KMS-11 (cell line): ENCODE measurements around the gene SNAP29.

Source experiments
- H2AFZ ChIP-seq: fragments of 200-600 bp; sonication (generic); 2 replicates; pipeline ENCODE4 v1.6.1; 2016; ENCODE audit warnings: antibody characterized with exemption, mixed run types, low read depth
- H3K27ac ChIP-seq: fragments of 200-600 bp; sonication (generic); 2 replicates; pipeline ENCODE4 v1.6.1; 2016; ENCODE audit warnings: mild to moderate bottlenecking, mixed run types
- H3K27me3 ChIP-seq: fragments of 200-600 bp; sonication (generic); 2 replicates; pipeline ENCODE4 v1.6.1; 2017; ENCODE audit warnings: mild to moderate bottlenecking, low read depth, mixed run types, moderate library complexity; ENCODE audit not compliant: insufficient read depth
- H3K36me3 ChIP-seq: fragments of 200-600 bp; sonication (generic); 2 replicates; pipeline ENCODE4 v1.6.1; 2017; ENCODE audit warnings: mild to moderate bottlenecking, mixed run types; ENCODE audit not compliant: insufficient read depth
- H3K4me1 ChIP-seq: fragments of 200-600 bp; sonication (generic); 2 replicates; pipeline ENCODE4 v1.6.1; 2016; ENCODE audit warnings: mild to moderate bottlenecking, low read depth, mixed run types; ENCODE audit not compliant: poor library complexity, severe bottlenecking
- H3K4me2 ChIP-seq: fragments of 200-600 bp; sonication (generic); 2 replicates; pipeline ENCODE4 v1.7.0; 2016; ENCODE audit warnings: mild to moderate bottlenecking, mixed run types
- H3K4me3 ChIP-seq: fragments of 200-600 bp; sonication (generic); IDR thresholded peaks from 2 replicates; pipeline ENCODE4 v1.6.1; 2017; ENCODE audit warnings: low read depth, low read length, mixed read lengths; ENCODE audit not compliant: insufficient read depth
- H3K79me2 ChIP-seq: fragments of 200-600 bp; sonication (generic); 2 replicates; pipeline ENCODE4 v1.6.1; 2016; ENCODE audit warnings: low read depth, mixed run types; ENCODE audit not compliant: insufficient read depth
- H3K9ac ChIP-seq: fragments of 200-600 bp; sonication (generic); 2 replicates; pipeline ENCODE4 v1.6.1; 2016; ENCODE audit warnings: mild to moderate bottlenecking, mixed run types
- H4K20me1 ChIP-seq: fragments of 200-600 bp; sonication (generic); 2 replicates; pipeline ENCODE4 v1.6.1; 2016; ENCODE audit warnings: mild to moderate bottlenecking, mixed run types; ENCODE audit not compliant: insufficient read depth
- TF ChIP-seq, protein P1 (sequence below): fragments of 200-600 bp; sonication (generic); conservative IDR thresholded peaks from 2 replicates; pipeline ENCODE4 v1.6.1; 2017; ENCODE audit warnings: low read depth, mild to moderate bottlenecking, antibody characterized with exemption, low read length, moderate library complexity, mixed read lengths

SNAP29 gene

DNA sequence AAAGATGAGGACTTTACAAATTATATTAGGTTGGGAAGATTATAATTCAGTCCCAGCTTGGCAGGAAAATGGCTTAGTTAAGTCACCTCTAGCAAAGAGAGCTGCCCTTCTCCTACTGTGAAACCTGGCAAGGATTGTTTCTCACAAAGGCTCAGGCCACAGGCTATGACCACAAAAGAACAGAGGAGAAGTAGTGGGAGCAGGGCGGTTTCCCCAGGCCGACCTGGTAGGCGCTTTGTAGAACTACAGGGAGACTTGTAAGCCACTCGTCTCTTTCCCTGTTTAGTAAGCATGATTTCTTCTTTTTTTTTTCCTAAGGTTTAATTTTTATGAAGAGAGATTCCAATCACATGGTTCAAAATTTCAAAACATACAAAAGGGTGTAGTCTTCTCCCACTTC lies 4.6 kb downstream of the SNAP29 start:
- Histone ChIP-seq H3K4me1 (peaks cover 7% of the 10 kb centered on the region), H3K4me3 (no peak overlapping the region), H3K4me2 (no peak overlapping the region), H3K79me2 (peaks cover 7% of the 10 kb centered on the region; the same call in 1 of the 2 replicates), H3K27ac (no peak overlapping the region), H3K9ac (no peak overlapping the region), H3K27me3 (no peaks in the 10 kb centered on the region), H2AFZ (no peak overlapping the region), H3K36me3 (no peaks in the 10 kb centered on the region), H4K20me1 (no peaks in the 10 kb centered on the region)
- TF ChIP-seq, protein P1, sequence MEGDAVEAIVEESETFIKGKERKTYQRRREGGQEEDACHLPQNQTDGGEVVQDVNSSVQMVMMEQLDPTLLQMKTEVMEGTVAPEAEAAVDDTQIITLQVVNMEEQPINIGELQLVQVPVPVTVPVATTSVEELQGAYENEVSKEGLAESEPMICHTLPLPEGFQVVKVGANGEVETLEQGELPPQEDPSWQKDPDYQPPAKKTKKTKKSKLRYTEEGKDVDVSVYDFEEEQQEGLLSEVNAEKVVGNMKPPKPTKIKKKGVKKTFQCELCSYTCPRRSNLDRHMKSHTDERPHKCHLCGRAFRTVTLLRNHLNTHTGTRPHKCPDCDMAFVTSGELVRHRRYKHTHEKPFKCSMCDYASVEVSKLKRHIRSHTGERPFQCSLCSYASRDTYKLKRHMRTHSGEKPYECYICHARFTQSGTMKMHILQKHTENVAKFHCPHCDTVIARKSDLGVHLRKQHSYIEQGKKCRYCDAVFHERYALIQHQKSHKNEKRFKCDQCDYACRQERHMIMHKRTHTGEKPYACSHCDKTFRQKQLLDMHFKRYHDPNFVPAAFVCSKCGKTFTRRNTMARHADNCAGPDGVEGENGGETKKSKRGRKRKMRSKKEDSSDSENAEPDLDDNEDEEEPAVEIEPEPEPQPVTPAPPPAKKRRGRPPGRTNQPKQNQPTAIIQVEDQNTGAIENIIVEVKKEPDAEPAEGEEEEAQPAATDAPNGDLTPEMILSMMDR = no peak

DNA sequence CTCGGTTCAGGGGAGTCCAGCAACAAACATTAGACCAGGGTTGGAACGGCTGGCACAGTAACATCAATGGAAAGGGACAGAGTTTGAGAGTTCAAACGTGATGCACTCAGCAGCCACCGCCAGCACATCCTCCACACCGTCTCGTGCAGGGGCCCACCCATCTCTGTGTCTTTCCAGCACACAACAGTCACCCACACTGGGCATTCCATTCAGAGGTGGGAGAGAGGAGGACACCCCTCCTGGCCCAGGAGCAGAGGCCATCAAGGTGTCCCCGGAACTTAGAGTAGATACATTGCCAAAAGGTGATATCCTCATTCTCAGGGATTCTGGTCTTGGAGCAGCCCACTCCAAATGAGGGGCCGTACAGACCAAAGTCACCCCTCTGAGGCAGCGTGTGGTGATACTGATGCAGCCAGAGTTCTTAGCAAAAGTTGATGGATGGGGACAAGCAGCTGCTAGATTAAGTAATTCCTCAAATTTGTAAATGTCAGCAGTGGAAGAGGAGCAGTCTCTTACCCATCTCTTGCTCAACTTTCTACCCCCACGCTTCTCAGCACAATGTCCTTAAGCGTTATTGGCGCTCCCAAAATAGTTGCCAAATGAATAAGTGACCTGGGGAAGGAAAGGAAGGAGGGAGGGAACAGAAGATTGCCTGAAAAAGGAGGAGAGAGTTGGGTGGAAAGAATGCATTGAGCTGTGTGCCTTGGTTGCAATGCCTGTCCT lies 5.5 kb downstream of the SNAP29 start:
- H3K27ac ChIP-seq = no peak overlapping the region
- no peak overlapping the region for H3K4me2 ChIP-seq
- H3K27me3 ChIP-seq = no peaks in the 10 kb centered on the region
- H3K4me3 ChIP-seq = no peak overlapping the region
- TF ChIP-seq, protein P1 = no peak
- H4K20me1 ChIP-seq = no peaks in the 10 kb centered on the region
- peaks cover 7% of the 10 kb centered on the region for H3K4me1 ChIP-seq
- peaks cover 4% of the 10 kb centered on the region; the same call in 1 of the 2 replicates for H3K79me2 ChIP-seq
- H2AFZ ChIP-seq = no peak overlapping the region
- no peaks in the 10 kb centered on the region for H3K36me3 ChIP-seq
- no peak overlapping the region for H3K9ac ChIP-seq

GRCh38 chr22:20865331-20865730 lies 6.5 kb downstream of the SNAP29 start:
- Histone ChIP-seq H3K9ac (no peak overlapping the region), H3K79me2 (no peaks in the 10 kb centered on the region; the same call in 1 of the 2 replicates), H3K4me1 (no peaks in the 10 kb centered on the region), H3K27ac (no peak overlapping the region), H3K4me3 (no peak overlapping the region), H3K4me2 (no peak overlapping the region), H3K36me3 (no peaks in the 10 kb centered on the region), H4K20me1 (no peaks in the 10 kb centered on the region), H2AFZ (no peak overlapping the region), H3K27me3 (no peaks in the 10 kb centered on the region)
- TF ChIP-seq, protein P1 = no peak

GRCh38 chr22:20865875-20866445 lies 7.2 kb downstream of the SNAP29 start:
- TF ChIP-seq, protein P1 = no peak
- no peaks in the 10 kb centered on the region for H3K4me1 ChIP-seq
- H2AFZ ChIP-seq = no peak overlapping the region
- H3K4me3 ChIP-seq = no peak overlapping the region
- no peak overlapping the region for H3K9ac ChIP-seq
- H3K79me2 ChIP-seq = no peaks in the 10 kb centered on the region
- no peaks in the 10 kb centered on the region for H4K20me1 ChIP-seq
- no peak overlapping the region for H3K27ac ChIP-seq
- no peak overlapping the region for H3K4me2 ChIP-seq
- no peaks in the 10 kb centered on the region for H3K36me3 ChIP-seq
- no peaks in the 10 kb centered on the region for H3K27me3 ChIP-seq
